Activated T-cell treated with anti-CD3 and anti-CD28 coated beads, Interleukin-2, amount 50 U/mL, for 1 hour (primary cell): ENCODE data around the gene GRM2.
A peak's percentile ranks its signal among the peaks of the same experiment; 100 is the strongest.

Experiments
- DNase-seq: peaks from one replicate; pipeline ENCODE4 v3.0.0-alpha.2; 2020

The GRM2 gene

DNA sequence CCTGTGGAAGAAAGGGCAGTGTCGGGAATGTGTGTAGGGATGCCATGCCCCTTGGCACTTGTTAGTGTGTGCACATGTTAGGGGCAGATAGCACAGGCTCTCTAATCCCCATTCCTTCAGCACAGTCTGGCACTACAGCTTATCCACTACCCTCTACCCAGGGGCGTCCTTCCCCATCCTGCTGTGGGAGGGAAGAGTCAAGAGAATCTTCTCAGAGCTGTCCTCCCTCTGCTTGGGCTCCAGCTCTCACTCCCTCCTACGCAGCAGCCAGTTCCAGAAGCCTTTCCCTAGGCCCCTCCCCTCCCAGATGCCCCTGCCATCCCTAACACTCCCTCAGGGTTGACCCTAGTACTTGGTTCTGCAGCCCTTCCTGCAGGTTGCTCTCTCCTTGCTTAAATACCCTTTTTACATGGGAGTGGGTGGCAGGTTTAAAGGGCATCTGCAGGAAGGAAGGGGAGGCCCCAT is 815 bp upstream of the GRM2 start:
- peak; percentile 8 for DNase-seq

DNA sequence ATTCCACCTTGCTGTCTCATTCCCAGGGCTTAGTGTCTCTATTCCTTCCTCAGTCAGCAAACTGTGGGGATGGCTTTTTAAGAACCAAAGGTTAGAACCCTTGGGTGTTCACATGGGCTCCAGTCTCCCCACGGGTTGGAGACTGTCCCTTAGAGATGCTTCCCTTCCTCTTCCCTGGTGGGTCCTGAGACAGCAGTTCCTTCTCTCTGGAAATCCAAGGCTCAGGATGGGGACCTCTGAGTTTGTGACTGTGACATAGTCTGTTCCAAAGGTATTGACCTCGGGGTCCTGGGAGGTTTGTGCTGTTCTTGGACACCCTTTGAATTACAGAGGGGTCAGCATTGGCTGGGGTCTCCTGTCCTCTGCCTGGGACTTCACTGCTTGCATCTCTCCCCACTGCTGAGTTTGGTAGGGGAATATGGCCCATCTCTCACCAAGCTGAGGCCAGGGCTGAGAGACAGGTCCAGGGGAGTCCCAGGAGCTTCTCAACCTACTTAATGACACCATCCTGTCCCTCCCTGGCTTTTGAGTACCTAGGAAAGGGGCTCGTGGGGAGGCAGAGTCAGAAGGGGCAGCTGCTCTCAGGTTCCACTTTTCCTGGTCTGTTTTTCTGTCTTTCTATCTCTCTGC is 1.5 kb downstream of the GRM2 start:
- DNase-seq = no peak

DNA sequence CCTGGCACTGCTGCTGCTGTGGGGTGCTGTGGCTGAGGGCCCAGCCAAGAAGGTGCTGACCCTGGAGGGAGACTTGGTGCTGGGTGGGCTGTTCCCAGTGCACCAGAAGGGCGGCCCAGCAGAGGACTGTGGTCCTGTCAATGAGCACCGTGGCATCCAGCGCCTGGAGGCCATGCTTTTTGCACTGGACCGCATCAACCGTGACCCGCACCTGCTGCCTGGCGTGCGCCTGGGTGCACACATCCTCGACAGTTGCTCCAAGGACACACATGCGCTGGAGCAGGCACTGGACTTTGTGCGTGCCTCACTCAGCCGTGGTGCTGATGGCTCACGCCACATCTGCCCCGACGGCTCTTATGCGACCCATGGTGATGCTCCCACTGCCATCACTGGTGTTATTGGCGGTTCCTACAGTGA is 2.1 kb downstream of the GRM2 start:
- DNase-seq = peak; percentile 14

DNA sequence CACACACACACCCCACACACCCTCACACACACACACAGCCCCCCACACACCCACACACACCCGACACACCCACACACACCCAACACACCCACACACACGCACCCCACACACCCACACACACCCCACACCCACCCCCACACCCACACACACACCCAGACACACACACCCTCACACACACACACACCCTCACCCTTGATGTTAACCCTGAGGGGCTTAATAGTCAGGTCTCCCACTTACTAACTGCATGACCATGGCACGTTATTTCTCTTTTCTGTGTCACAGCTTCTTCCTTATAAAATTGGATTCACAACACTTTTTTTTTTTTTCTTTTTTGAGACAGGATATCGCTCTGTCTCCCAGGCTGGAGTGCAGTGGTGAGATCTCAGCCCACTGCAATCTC is 2.8 kb downstream of the GRM2 start:
- DNase-seq = no peak

DNA sequence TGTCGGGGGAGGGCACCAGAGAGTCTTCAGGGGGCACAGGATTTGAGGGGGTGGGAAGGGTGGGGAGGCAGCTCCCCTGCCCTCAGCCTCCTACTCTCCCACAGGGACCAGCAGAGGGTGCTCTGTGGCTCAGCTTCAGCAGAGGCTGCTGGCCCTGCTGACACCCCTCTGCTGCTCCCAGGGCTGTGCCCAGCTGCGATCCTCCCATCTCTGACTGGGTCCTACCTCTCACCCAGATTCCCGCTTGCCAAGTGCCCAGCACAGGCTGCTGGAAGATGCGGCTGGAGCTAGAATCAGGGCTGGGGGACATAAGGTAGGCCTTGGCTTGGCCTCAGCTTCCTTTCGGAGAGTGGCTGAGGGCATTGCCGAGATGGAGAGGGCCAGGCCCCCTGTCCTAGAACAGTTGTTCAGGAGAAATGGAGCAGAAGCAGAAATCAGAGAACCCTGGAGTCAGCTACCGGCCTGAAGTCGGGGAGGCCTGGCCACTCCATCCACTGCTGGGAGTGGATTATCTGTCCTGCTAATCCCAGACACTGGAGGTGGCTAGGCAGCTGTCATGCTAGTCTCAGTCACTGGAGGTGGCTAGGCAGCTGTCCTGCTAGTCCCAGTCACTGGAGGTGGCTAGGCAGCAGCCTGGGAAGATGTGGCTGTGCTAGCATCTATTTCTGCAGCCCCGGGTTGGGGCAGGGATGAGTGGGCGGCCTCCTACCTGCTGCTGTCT is 3.9 kb downstream of the GRM2 start:
- DNase-seq = peak; percentile 13

DNA sequence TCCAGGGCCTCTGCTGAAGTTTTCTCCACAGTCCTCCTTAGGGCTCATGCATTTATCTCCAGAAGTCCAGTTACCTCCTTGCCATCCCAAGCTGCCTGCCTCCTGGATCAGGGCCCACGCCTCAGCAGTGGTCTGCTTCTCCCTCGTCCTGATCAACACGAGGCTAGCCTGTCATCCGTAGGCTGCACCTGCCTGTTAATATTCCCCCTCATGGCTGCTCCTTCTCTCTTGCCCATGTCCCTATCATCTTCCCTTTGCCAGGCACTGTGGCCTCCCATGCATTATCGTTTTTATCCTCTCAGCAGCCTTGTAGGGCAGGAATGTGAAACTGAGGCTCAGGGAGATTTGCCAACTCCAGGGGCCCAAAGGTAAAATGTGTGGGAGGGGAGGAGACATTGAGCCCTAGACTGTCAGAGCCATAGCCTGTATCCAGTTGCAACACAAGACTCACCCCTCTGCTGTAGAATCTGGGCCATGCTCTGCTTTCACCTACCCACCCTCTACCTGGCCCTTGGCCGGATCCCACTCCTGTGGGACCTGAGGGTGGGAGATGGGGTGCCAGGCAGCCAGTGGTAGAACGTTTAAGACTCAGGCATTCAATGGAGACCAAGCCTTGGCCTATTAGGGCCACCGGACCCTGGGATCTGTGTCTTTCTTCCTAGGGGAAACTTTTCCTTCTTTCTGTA is 4.6 kb downstream of the GRM2 start:
- peak; percentile 13 for DNase-seq

DNA sequence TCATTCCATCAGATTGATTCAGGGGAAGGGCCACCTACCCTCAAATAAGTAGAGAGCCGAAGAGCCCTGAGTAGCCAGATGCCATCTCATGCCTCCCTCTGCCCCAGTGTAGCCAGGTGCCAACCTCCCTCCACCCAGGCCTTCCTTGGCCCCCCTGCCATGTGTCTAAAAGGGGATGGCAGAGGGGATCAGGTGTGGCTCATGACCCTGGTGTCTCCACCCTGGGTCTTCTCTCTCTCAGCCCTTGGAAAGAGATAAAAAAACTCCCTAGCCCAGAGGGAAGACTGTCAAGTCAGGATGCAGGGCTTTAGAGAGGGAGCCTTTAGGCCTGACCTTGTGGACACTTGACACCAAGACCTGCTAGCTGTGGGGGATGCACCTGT is 5.2 kb downstream of the GRM2 start:
- no peak for DNase-seq

DNA sequence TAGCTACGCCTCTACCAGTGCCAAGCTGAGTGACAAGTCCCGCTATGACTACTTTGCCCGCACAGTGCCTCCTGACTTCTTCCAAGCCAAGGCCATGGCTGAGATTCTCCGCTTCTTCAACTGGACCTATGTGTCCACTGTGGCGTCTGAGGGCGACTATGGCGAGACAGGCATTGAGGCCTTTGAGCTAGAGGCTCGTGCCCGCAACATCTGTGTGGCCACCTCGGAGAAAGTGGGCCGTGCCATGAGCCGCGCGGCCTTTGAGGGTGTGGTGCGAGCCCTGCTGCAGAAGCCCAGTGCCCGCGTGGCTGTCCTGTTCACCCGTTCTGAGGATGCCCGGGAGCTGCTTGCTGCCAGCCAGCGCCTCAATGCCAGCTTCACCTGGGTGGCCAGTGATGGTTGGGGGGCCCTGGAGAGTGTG is 5.7 kb downstream of the GRM2 start:
- no peak for DNase-seq

DNA sequence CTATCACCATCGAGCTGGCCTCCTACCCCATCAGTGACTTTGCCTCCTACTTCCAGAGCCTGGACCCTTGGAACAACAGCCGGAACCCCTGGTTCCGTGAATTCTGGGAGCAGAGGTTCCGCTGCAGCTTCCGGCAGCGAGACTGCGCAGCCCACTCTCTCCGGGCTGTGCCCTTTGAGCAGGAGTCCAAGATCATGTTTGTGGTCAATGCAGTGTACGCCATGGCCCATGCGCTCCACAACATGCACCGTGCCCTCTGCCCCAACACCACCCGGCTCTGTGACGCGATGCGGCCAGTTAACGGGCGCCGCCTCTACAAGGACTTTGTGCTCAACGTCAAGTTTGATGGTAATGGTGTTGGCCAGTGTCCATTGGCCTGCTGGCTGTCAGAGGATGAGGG is 6.1 kb downstream of the GRM2 start:
- DNase-seq = no peak

DNA sequence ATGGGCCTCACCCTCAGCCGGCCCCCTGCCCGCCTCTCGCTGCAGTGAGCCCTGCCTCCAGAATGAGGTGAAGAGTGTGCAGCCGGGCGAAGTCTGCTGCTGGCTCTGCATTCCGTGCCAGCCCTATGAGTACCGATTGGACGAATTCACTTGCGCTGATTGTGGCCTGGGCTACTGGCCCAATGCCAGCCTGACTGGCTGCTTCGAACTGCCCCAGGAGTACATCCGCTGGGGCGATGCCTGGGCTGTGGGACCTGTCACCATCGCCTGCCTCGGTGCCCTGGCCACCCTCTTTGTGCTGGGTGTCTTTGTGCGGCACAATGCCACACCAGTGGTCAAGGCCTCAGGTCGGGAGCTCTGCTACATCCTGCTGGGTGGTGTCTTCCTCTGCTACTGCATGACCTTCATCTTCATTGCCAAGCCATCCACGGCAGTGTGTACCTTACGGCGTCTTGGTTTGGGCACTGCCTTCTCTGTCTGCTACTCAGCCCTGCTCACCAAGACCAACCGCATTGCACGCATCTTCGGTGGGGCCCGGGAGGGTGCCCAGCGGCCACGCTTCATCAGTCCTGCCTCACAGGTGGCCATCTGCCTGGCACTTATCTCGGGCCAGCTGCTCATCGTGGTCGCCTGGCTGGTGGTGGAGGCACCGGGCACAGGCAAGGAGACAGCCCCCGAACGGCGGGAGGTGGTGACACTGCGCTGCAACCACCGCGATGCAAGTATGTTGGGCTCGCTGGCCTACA is 8.5 kb downstream of the GRM2 start:
- no peak for DNase-seq

DNA sequence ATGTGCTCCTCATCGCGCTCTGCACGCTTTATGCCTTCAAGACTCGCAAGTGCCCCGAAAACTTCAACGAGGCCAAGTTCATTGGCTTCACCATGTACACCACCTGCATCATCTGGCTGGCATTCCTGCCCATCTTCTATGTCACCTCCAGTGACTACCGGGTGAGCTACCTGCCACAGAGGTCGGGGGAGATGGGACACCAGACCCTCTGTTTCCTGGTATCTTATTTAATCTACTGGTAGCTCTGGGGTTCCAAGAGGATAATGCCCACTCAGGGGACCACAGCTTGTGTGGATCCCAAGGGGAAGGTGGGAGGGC is 9.1 kb downstream of the GRM2 start:
- DNase-seq = no peak

DNA sequence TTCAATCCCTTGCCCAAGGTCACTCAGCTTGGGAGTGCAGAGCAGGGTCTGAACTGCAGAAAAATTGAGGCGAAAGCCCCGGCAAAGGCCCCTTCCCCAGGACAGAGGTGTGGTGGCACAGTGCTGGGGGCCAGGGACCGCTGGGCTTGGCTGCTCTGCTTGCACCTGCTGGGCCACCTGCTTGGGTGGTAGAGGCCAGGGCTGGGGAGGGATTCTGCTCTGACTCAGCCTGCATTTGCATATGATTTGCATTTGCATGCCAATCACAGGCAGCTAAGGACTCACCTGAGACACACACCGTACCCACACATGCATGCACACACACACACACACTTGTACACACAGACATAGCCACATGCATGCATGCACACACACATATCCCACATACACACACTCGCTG is 9.9 kb downstream of the GRM2 start:
- DNase-seq = no peak

DNA sequence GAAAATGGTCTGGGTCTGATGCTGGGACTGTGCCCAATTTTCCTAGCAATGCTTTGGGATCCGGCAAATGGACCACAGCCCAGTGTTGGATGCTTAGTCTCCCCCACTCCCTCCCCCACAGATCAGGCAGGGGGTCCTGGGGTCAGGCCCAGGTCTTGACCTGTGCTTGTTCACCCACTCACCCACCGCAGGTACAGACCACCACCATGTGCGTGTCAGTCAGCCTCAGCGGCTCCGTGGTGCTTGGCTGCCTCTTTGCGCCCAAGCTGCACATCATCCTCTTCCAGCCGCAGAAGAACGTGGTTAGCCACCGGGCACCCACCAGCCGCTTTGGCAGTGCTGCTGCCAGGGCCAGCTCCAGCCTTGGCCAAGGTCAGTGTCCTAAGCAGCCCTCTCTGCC is 10.6 kb downstream of the GRM2 start:
- no peak for DNase-seq

DNA sequence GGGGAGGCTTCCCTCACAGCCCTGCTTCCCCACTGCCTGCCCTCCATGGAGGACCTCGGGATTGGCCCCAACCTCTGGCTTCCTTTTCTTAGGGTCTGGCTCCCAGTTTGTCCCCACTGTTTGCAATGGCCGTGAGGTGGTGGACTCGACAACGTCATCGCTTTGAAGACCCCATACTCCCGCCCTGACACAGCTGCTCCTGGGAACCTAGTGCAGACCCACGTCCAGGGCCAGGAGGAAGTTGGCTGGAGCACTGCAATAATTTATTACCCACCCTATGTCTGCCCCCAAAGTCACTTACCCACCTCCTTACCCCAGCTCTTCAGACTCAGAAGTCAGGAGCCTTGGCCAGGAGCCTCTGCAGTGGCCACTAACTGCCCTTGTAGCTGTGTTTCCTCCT is 11.1 kb downstream of the GRM2 start:
- DNase-seq = no peak

DNA sequence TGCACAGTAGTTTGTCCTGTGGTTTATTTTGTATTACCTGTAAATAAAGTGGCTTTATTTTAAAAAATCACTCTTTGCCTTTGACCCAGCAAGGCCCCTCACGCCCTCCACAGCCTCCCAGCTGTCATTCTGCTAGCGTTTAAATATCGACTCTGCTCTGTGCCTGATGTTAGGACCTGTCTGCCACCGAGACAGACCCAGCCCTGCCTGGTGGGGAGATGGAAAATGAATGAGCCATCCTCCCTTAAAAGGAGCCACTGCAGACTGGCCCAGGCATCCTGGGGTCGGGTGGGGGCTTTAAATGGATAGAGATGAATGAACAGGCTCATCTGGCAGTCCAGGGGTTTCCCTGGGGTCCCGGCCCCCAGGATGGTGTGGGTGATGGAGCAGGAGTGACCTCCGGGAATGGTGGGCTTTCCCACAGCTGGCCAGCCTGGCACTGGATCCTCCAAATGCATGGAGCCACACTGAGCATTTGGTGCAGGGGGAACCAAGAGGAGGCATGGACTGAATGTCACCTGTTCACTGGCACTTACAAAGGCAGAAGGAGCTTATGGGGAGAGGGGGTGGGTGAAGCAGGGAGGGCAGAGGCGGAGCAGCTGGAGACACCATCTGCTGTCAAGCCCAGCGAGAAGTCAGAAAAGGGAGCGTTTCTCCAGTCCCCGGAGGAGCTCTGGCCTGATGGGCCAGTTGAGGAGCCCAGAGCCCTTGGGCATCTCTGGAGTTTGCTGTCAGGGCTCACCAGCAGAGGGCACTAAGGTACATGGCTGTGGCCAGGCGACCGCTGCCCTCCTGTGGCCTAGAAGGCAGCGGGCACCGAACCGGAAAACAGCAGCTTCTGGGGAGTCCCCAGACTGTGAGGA is 11.9 kb downstream of the GRM2 start:
- DNase-seq = no peak

DNA sequence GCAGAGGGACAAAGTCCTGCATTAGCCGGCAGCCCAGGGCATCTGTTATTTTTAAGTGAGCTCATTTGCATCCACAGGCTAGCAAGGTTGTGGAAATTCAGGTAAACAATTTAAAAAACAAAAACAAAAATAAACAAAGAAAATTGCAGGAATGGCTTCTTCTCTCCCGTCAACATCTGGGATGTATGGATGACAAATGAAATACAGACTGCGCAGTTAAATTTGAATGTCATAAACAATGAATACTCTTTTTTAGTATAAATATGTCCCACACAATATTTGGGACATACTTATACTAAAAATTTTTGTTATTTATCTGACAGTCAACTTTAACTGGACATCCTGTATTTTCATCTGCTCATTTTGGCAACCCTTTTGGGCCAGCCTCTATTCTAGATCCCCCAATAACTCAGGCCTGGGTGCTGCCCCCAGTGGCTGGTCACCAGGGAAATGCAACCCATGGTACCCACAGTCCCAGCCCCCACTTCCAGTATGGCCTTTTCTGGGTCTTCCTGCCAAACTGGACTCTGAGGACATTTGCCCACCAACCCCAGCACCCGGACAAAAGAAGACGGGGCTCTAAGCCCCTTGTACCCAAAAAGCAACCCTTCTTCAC is 12.7 kb downstream of the GRM2 start:
- no peak for DNase-seq

DNA sequence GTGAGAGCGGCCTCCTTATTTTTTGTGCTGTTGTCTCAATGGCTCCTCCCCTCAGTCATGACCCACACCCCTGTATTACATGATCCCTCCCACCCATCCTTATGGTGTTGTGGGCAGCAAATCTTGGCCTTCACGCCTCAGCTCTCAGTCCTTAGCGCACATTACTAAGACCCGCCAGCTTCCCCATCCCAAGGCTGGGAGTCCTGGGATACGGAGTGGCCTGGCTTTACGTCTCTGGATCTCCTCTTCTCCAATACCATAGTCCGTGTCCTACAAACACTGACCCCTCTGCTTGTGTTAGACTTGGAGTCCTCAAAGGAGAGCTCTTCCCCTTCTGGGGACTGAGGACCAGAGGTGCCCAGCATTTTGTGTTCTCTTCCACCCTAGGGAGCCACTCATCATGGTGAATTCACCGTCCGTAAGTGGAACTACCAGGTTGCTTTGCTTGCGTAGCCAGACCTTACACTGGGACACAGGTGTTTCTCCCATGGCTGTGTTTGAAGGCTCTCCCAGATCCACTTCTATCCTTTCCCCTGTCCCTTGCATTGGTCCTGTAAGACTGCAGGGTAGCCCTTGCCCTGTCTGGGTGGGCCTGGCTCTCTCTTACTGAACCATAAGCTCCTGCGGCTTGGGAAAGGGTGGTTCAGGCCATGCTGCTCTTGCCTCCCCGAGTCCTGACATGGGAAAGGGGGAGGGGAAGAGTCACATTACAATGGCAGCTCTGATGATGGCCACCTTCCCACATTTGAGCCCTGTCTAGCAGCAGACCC is 13.6 kb downstream of the GRM2 start:
- DNase-seq = no peak

DNA sequence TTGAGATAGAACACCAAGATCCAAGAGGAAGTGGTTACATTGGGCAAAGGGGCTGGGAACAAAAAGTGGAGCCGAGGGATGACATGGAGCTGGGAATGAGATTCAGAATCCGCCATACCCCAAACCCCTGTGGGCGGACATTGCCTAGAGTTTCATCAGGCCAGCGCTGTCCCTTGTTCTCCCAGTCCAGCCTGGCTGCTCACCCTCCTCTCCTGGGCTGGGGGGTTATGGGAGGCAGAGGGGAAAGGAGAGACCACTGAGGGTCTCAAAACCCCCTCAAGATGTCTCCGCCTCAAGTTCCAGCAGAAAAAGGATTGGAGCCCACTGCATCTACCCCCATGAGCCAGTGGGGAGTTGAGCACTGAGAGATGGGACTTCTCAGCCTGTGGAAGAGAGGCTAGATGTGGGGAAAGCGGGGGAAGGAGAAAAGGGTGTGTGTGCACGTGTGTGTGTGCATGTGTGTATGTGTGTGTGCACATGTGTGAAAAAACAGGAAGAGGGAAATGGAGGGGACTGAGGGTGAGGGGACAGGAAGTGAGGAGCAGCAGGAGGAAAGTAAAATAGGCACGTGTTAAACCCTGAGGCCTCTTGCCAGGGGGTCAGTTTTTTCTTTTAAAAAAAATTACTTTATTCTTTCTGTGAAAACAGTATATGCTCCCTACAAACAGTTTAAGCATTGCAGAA is 14.3 kb downstream of the GRM2 start:
- DNase-seq = no peak

DNA sequence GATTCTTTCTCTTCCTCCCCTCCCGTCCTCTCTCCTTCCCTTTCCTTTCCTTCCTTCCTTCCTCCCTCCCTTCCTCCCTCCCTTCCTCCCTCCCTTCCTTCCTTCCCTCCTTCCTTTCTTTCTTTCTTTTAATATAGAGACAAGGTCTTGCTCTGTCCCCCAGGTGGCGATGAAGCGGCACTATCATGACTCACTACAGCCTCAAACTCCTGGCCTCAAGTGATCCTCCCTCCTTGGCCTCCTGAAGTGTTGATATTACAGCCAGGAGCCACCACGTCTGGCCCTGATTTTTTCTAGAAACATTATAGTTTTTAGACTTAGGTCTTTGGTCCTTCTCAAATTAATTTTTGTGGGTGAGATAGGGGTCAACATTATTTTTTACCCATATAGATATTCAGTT is 15.5 kb downstream of the GRM2 start:
- no peak for DNase-seq

DNA sequence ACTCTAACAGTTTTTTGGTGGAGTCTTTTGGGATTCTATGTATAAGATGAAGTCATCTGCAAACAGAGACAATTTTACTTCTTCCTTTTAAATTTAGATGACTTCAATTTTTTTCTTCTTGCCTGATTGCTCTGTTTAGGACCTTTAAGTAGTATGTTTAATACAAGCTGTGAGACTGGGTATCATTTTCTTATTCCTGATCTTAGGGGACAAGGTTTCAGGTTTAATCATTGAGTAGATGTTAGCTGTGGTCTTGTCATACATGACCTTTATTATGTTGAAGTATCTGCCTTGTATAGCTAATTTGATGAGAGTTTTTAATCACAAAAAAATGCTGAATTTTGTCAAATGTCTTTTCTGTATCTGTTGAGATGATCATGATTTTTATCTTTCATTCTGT is 20.6 kb downstream of the GRM2 start:
- no peak for DNase-seq
